ENCODE results near the gene CRIP1.
A peak's percentile ranks its signal among the peaks of the same experiment; 100 is the strongest.

Gene CRIP1

DNA sequence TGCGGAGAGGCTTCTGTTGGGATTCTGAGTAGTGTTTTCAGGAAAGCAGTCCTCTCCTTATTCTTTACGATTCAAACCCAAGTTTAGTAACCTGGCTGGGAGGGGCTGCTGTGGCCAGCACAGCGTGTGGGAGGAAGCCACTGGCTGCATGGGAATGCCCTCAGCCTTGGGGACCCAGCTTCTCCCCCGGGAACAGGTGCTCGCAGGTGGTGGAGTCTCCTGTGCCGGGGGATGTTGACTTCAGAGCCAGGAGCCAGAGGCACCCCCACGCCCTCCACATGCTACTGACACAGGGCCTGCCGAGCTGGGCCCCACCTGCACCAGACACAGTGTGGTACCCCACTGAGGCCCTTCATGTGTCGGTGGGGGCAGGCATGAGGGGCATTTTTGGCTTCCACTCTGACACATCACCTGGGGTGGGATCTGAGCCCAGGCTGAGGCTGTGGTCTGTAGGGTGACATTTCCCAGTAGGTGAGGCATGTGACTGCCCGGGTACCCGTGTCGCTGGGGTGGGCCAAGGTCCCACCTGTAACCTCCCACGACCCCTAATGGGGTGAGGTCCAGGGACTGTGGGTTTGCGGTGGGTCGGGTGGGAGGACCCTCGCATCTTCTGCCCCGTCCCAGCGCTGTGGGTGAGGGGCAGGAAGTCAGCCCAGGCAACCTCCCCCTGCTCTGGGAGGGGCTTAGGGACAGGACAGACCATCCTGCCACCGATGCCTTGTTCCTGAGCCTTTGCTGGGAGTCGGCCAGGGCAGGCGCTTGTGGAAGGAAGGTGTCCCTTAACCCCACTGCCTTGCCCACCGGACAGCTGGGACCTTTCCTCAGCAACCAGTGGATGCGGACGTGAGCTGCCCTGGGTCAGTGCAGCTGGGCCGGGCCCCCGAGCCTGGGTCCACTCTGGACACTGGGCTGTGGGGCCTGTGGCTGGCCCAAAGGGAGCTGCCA, 40.5 kb upstream of the CRIP1 start:
- TF ChIP-seq JUND (IDR thresholded peaks at IDR 0.05; ENCODE audit: low read depth) = no peak
- in situ Hi-C loops (cut with HindIII; ENCODE audit: low pct_unique_long_range_greater_than_20kb, low sequenced_read_pairs) = no loop called here
- no peak for DNase-seq (ENCODE audit: low read depth in 1 of 2, low spot score in 1 of 2)

- TF ChIP-seq JUND (IDR thresholded peaks at IDR 0.05; ENCODE audit: low read depth) = no peak
- in situ Hi-C loops (cut with HindIII; ENCODE audit: low pct_unique_long_range_greater_than_20kb, low sequenced_read_pairs) = no loop called here
- DNase-seq (ENCODE audit: low read depth in 1 of 2, low spot score in 1 of 2) = no peak
Measured at GRCh38 chr14:105446971-105447370, 39.7 kb upstream of the CRIP1 start.

DNA sequence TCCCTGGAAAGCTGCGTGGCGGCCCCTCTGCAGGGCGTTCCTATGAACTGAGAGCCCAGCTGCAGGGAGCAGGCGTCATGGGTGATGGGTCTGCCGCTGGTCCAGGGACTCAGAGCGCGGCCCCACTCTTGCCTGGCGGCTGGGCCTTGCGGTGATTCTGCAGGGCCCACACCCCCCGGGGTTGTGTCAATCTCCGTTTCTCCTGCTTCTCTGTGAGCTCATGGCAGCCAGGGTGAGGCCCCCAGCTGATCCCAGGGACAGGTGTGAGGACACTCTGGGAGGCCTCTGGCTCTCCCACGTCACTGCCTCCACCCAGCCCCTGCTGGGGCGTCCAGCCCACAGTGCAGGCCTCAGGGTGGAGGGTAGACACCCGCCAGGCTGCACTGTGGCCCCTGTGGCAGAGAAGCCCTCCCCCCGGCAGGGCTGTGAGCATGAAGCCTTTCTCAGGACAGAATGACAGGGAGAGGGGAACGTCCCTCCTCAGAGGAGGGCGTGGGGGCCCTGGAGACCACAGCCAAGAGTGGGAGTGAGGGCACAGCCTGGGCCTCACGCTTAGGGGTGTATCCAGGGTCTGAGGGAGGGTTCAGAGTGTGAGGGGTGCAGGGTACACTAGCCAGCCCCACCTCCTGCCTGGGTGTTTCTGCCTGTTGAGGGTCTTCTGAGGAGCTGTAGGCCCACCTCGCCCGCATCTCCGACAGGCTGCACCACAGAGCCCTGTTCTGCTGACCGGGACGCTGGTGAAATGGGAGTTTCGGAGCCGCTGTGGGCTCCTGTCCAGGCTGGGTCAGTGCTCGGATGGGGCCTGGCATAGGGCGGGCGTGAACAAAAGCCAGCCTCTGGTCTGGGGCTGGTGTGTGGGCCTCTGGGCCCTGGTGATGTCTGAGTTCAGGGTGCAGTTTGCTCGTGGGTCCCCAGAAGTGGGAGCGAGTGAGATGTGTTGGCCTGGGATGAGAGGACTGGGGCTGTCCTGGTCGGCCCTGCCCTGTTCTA, 38.7 kb upstream of the CRIP1 start:
- in situ Hi-C loops (cut with HindIII; ENCODE audit: low pct_unique_long_range_greater_than_20kb, low sequenced_read_pairs) = no loop called here
- no peak for TF ChIP-seq JUND (IDR thresholded peaks at IDR 0.05; ENCODE audit: low read depth)
- no peak for DNase-seq (ENCODE audit: low read depth in 1 of 2, low spot score in 1 of 2)

GRCh38 chr14:105448706-105449111, 38.0 kb upstream of the CRIP1 start:
- in situ Hi-C loops (cut with HindIII; ENCODE audit: low pct_unique_long_range_greater_than_20kb, low sequenced_read_pairs) = no loop called here
- TF ChIP-seq JUND (IDR thresholded peaks at IDR 0.05; ENCODE audit: low read depth) = no peak
- DNase-seq (ENCODE audit: low read depth in 1 of 2, low spot score in 1 of 2) = peak; percentile 83 to 98

- in situ Hi-C loops (cut with HindIII; ENCODE audit: low pct_unique_long_range_greater_than_20kb, low sequenced_read_pairs) = no loop called here
- DNase-seq (ENCODE audit: low read depth in 1 of 2, low spot score in 1 of 2) = no peak
- TF ChIP-seq JUND (IDR thresholded peaks at IDR 0.05; ENCODE audit: low read depth) = no peak
Measured at GRCh38 chr14:105449276-105450122, 37.2 kb upstream of the CRIP1 start.

DNA sequence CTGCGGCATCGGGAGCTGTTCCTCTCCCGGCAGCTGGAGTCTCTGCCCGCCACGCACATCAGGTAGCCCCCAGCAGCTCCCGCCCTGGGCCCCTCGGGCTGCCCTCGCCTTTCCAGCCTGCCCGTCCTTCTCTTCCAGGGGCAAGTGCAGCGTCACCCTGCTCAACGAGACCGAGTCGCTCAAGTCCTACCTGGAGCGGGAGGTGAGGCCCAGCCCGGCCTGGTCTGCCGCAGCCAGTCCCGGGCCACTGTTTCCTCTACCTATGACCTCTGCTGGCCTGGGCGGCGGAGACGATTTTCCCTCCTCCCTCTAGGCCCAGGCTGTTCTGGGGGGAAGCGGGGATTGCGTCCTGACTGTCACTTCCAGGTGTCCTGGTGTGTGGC, 36.6 kb upstream of the CRIP1 start:
- in situ Hi-C loops (cut with HindIII; ENCODE audit: low pct_unique_long_range_greater_than_20kb, low sequenced_read_pairs) = no loop called here
- no peak for TF ChIP-seq JUND (IDR thresholded peaks at IDR 0.05; ENCODE audit: low read depth)
- no peak for DNase-seq (ENCODE audit: low read depth in 1 of 2, low spot score in 1 of 2)

DNA sequence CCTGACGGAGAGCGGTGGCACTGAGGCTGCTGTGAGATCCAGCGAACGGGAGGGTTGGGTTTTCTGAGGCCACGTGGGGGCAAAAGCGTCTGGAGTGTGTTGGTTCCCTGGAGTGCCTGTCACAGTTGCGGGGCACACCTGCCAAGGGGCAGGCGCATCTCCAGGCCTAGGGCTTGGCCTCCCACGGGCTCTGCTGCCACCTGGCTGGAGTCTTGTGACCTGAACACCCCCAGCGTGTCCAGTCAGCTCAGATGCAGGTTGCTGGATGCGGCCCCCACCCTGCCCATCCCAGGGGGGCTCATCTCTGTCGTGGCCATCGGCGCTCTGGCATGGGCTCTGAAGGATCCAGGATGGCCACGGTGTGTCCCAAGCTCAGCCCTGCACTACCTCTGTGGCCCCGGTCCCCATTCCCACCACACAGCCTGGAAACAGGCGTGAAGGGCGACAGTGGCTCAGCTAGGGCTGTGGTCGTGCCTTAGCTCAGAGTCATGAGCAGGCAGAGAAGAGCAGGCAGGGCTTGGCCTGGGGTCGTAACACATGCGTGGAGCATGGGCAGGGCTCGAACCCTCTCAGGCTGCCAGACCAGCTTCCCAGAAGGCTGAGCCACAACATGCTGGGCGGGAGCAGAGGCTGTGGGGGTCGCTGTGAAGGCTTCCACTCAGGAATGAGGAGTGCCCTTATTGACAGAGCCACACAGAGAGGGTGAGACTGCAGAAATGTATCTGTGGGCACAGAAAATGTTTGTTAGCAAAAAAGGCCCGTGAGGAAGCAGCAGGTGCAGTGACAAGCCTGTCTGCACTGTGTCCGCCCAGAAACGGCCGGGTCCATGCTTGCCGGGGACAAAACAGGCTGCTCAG, 35.6 kb upstream of the CRIP1 start:
- no peak for TF ChIP-seq JUND (IDR thresholded peaks at IDR 0.05; ENCODE audit: low read depth)
- in situ Hi-C loops (cut with HindIII; ENCODE audit: low pct_unique_long_range_greater_than_20kb, low sequenced_read_pairs) = no loop called here
- no peak for DNase-seq (ENCODE audit: low read depth in 1 of 2, low spot score in 1 of 2)

- in situ Hi-C loops (cut with HindIII; ENCODE audit: low pct_unique_long_range_greater_than_20kb, low sequenced_read_pairs) = no loop called here
- no peak for DNase-seq (ENCODE audit: low read depth in 1 of 2, low spot score in 1 of 2)
- no peak for TF ChIP-seq JUND (IDR thresholded peaks at IDR 0.05; ENCODE audit: low read depth)
Measured at GRCh38 chr14:105452963-105453362, 33.7 kb upstream of the CRIP1 start.

GRCh38 chr14:105453847-105454246, 32.8 kb upstream of the CRIP1 start:
- DNase-seq (ENCODE audit: low read depth in 1 of 2, low spot score in 1 of 2) = no peak
- no peak for TF ChIP-seq JUND (IDR thresholded peaks at IDR 0.05; ENCODE audit: low read depth)
- in situ Hi-C loops (cut with HindIII; ENCODE audit: low pct_unique_long_range_greater_than_20kb, low sequenced_read_pairs) = no loop called here

GRCh38 chr14:105455086-105455640, 31.5 kb upstream of the CRIP1 start:
- in situ Hi-C loops (cut with HindIII; ENCODE audit: low pct_unique_long_range_greater_than_20kb, low sequenced_read_pairs) = no loop called here

More at GRCh38 chr14:105455086-105455640, 31.5 kb upstream of the CRIP1 start:
- no peak for TF ChIP-seq JUND (IDR thresholded peaks at IDR 0.05; ENCODE audit: low read depth)
- DNase-seq (ENCODE audit: low read depth in 1 of 2, low spot score in 1 of 2) = no peak

Measured in T47D (cell line).